Measurements from ENCODE around the gene DYNC1H1. TPM values are rescaled to one million over a fixed set of nuclear protein-coding genes. Genes with fewer than 3 reads are reported as not detected.
"Not testable (repeated sequence)": the region's sequence is repeated elsewhere in the genome, so short reads cannot be mapped to it uniquely, and the experiment has no call there.

DYNC1H1 gene
- total RNA-seq, 1 donor from 2014 or later: 783 TPM

DNA sequence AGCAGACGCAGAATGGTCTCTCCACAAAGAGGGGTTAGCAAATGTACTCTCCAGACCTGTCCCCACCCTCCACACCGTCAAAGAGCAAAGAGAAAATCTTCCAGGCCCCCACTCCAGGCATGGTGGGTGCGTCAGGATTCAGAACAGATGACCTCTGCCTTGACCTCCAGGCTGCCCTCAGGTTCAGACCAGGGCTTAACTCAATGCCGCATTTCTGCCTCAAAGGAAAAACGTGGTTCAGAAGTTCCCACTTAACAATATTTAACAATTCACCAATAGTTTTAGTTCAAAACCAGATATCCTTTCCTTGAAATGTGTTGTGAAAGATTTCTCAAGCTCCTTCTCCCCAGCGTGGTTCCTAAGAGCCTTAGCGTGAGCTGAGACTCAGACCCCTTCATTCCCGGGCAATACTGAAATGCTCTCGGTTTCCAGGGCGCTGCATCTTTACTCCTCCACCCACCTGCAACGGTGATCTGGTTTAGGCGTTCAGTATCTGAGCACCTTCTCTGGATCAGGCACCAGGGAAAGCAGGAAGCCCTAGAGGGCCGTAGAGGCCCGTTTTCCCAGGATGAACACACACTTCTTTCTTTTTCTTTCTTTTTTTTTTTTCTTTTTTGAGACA lies 99.5 kb downstream of the DYNC1H1 start:
- no peaks in the 10 kb centered on the region for H3K36me3 ChIP-seq (ENCODE audit: control insufficient read depth, insufficient read depth, low read length)
- DNase-seq (ENCODE audit: low read depth): no peak
- H3K27me3 ChIP-seq (ENCODE audit: control insufficient read depth, insufficient read depth, low read length): no peaks in the 10 kb centered on the region
- H3K4me3 ChIP-seq (ENCODE audit: low read depth, low read length): no peak overlapping the region
- TF ChIP-seq, protein P1, sequence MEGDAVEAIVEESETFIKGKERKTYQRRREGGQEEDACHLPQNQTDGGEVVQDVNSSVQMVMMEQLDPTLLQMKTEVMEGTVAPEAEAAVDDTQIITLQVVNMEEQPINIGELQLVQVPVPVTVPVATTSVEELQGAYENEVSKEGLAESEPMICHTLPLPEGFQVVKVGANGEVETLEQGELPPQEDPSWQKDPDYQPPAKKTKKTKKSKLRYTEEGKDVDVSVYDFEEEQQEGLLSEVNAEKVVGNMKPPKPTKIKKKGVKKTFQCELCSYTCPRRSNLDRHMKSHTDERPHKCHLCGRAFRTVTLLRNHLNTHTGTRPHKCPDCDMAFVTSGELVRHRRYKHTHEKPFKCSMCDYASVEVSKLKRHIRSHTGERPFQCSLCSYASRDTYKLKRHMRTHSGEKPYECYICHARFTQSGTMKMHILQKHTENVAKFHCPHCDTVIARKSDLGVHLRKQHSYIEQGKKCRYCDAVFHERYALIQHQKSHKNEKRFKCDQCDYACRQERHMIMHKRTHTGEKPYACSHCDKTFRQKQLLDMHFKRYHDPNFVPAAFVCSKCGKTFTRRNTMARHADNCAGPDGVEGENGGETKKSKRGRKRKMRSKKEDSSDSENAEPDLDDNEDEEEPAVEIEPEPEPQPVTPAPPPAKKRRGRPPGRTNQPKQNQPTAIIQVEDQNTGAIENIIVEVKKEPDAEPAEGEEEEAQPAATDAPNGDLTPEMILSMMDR (IDR thresholded peaks at IDR 0.05; ENCODE audit: insufficient read depth, low read length, poor library complexity, severe bottlenecking): no peak

DNA sequence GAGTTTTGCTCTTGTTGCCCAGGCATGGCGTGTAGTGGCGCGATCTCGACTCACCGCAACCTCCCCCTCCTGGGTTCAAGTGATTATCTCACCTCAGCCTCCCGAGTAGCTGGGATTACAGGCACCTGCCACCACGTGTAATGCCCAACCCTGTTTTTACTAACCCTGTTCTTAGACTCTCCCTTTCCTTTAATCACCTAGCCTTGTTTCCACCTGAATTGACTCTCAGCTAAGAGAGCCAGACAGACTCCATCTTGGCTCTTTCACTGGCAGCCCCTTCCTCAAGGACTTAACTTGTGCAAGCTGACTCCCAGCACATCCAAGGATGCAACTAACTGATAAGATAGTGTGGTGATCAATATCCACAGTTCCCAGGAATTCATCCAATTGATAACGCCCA lies 100.2 kb downstream of the DYNC1H1 start:
- H3K4me3 ChIP-seq (ENCODE audit: low read depth, low read length); H3K36me3 ChIP-seq (ENCODE audit: control insufficient read depth, insufficient read depth, low read length); DNase-seq (ENCODE audit: low read depth); H3K27me3 ChIP-seq (ENCODE audit: control insufficient read depth, insufficient read depth, low read length): not testable (repeated sequence)

DNA sequence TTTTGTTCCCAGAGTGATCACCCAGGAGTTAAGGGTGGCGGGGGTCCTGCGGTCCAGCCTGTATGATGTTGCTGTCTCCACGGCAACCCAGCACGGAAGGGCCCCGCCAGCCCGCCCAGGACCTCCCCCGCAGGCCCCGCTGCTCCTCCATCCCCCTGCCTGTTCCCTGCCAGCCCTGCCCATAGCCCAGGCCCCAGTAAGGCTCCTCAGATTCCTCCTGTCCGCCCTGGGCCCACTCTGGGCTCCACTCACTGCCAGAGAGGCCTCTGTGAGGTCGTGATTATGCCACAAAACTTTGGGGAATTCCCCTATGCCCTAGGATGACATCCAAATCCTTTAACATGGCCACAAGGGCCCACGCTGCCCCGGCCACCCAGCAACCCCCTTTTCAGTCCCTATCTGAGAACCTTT lies 101.7 kb downstream of the DYNC1H1 start:
- TF ChIP-seq, protein P1 (IDR thresholded peaks at IDR 0.05; ENCODE audit: insufficient read depth, low read length, poor library complexity, severe bottlenecking): no peak
- Histone ChIP-seq H3K36me3 (ENCODE audit: control insufficient read depth, insufficient read depth, low read length) (no peaks in the 10 kb centered on the region), H3K4me3 (ENCODE audit: low read depth, low read length) (no peak overlapping the region), H3K27me3 (ENCODE audit: control insufficient read depth, insufficient read depth, low read length) (no peaks in the 10 kb centered on the region)
- no peak for DNase-seq (ENCODE audit: low read depth)

DNA sequence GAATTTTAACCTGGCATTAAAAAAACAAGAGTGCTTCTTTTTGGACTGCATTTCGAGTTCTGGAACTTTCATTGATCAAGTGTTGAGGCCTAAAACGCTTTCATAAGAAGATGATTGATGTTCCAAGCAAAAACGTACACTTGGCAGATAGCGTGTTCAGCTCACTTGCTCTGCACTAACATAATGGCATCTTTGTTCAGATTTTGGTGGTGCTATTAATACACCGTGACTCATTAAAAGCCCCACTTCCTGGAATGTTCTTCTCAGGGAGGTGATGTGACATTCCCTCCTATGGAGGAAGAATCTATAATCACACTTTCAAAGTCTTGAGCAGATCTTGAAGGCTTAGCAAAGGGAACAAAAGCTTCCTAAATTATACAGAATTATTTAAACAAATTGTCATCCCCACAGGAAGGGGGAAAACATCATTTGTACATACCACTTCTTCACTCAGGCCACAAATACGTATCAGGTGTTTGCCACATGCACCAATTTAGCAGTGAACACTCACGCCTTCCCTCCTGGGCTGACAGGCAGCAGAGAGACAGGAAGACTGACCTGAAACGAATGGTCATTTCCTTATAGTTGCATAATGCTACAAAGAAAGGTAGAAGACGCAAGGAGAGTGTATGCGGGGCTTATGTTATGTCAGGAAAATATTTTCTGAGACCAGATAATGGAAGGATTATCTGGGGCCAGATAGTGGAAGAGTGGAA lies 107.1 kb downstream of the DYNC1H1 start:
- Histone ChIP-seq H3K36me3 (ENCODE audit: control insufficient read depth, insufficient read depth, low read length) (no peaks in the 10 kb centered on the region), H3K4me3 (ENCODE audit: low read depth, low read length) (no peak overlapping the region), H3K27me3 (ENCODE audit: control insufficient read depth, insufficient read depth, low read length) (no peaks in the 10 kb centered on the region)
- TF ChIP-seq, protein P1 (IDR thresholded peaks at IDR 0.05; ENCODE audit: insufficient read depth, low read length, poor library complexity, severe bottlenecking): no peak
- DNase-seq (ENCODE audit: low read depth): no peak

DNA sequence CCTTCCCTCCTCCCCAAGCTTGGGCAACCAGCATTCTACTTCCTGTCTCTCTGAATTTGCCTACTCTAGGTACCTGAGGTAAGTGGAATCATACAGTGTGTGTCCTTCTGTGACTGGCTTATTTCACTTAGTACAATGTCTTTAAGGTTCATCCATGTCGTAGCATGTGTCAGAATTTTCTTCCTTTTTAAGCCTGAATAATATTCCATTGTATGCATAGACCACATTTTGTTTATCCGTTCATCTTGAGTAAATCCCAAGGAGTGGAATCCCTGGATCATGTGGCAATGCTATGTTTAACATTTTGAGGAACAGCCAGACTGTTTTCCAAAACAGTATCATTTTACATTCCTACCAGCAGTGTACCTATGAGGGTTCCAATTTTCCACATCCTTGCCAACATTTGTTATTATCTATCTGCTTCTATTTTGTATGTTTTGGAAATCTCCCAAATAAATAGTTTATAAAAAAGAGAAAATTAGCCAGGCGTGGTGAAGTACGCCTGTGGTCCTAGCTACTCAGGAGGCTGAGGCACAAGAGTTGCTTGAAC lies 110.1 kb downstream of the DYNC1H1 start:
- Histone ChIP-seq H3K27me3 (ENCODE audit: control insufficient read depth, insufficient read depth, low read length) (no peaks in the 10 kb centered on the region), H3K36me3 (ENCODE audit: control insufficient read depth, insufficient read depth, low read length) (no peaks in the 10 kb centered on the region), H3K4me3 (ENCODE audit: low read depth, low read length) (no peak overlapping the region)
- TF ChIP-seq, protein P1 (IDR thresholded peaks at IDR 0.05; ENCODE audit: insufficient read depth, low read length, poor library complexity, severe bottlenecking): no peak
- DNase-seq (ENCODE audit: low read depth): no peak

DNA sequence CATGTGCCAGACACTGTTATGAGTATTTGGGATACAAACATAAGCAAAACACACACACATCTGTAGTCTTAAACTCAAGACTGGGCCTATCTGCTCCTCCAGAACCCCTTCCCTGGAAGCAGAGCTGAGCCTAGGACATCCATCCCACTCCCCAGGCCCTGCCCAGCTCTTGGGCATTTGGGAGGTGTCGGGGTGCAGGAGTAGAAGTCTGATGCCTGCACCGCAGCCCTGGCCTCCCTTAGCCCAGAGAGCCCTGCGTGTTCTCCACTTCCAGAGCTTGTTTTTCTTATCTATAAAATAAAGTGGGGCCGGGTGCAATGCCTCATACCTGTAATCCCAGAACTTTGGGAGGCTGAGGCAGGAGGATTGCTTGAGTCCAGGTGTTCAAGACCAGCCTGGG lies 110.8 kb downstream of the DYNC1H1 start:
- DNase-seq (ENCODE audit: low read depth): no peak
- Histone ChIP-seq H3K4me3 (ENCODE audit: low read depth, low read length) (no peak overlapping the region), H3K27me3 (ENCODE audit: control insufficient read depth, insufficient read depth, low read length) (no peaks in the 10 kb centered on the region), H3K36me3 (ENCODE audit: control insufficient read depth, insufficient read depth, low read length) (no peaks in the 10 kb centered on the region)
- TF ChIP-seq, protein P1 (IDR thresholded peaks at IDR 0.05; ENCODE audit: insufficient read depth, low read length, poor library complexity, severe bottlenecking): no peak
